Smooth muscle cell (in vitro differentiated cells): ENCODE results near the gene PHETA1. TPM values are rescaled to one million over a fixed set of nuclear protein-coding genes. Genes with fewer than 3 reads are reported as not detected.

Experiments
- DNase-seq: peaks from one replicate; lab custom pipeline; 2025; ENCODE audit not compliant: unreplicated experiment; lab: John Stamatoyannopoulos, UW
- H2AFZ ChIP-seq: fragments of 200-600 bp; sonication (generic); 2 replicates; pipeline ENCODE4 v1.6.0; 2016; ENCODE audit warnings: antibody characterized with exemption, low read depth, mild to moderate bottlenecking
- H3F3A ChIP-seq: fragments of 200-600 bp; sonication (generic); 2 replicates; pipeline ENCODE4 v1.6.0; 2017; ENCODE audit warnings: antibody characterized with exemption, low read depth
- H3K27ac ChIP-seq: fragments of 200-600 bp; sonication (generic); 2 replicates; pipeline ENCODE4 v1.5.1; 2016; ENCODE audit warnings: low read depth, mild to moderate bottlenecking
- H3K27me3 ChIP-seq: fragments of 200-600 bp; sonication (generic); 2 replicates; pipeline ENCODE4 v1.6.1; 2016; ENCODE audit warnings: low read depth, mild to moderate bottlenecking
- H3K36me3 ChIP-seq: fragments of 200-600 bp; sonication (generic); 2 replicates; pipeline ENCODE4 v1.5.1; 2016; ENCODE audit warnings: low read depth
- H3K4me1 ChIP-seq: fragments of 200-600 bp; sonication (generic); 2 replicates; pipeline ENCODE4 v1.5.1; 2016; ENCODE audit warnings: low read depth
- H3K4me2 ChIP-seq: fragments of 200-600 bp; sonication (generic); 2 replicates; pipeline ENCODE4 v1.6.0; 2016; ENCODE audit warnings: mild to moderate bottlenecking
- H3K4me3 ChIP-seq: fragments of 200-600 bp; sonication (generic); 2 replicates; pipeline ENCODE4 v1.5.1; 2016; ENCODE audit warnings: mild to moderate bottlenecking
- H3K79me2 ChIP-seq: fragments of 200-600 bp; sonication (generic); 2 replicates; pipeline ENCODE4 v1.6.0; 2016; ENCODE audit warnings: low read depth, mild to moderate bottlenecking
- H3K9ac ChIP-seq: fragments of 200-600 bp; sonication (generic); 2 replicates; pipeline ENCODE4 v1.6.0; 2016; ENCODE audit warnings: low read depth
- H3K9me3 ChIP-seq: fragments of 200-600 bp; sonication (generic); replicated peaks from 2 replicates; pipeline ENCODE4 v1.5.1; 2016; ENCODE audit warnings: low read depth
- H4K20me1 ChIP-seq: fragments of 200-600 bp; sonication (generic); 2 replicates; pipeline ENCODE4 v1.6.0; 2016; ENCODE audit warnings: low read depth
- CTCF ChIP-seq: fragments of 200-600 bp; sonication (generic); IDR thresholded peaks from 2 replicates; pipeline ENCODE4 v1.5.1; 2017; ENCODE audit warnings: borderline replicate concordance, mild to moderate bottlenecking, antibody characterized with exemption; ENCODE audit not compliant: insufficient read depth, poor library complexity, severe bottlenecking
- WGBS: methylation state at CpG from one replicate; pipeline ENCODE4 v1.1.7; 2016; ENCODE audit warnings: low lambda C conversion rate; 5-methylcytosine and 5-hydroxymethylcytosine counted together
- polyA plus RNA-seq: library from polyadenylated mRNA; unstranded; fragments of >200 nt; fragmentation: Nextera tagmentation; extraction: Ambion mirVana; gene quantifications from 2 replicates; pipeline ENCODE4 v1.2.1, GENCODE V29; 2016
- total RNA-seq: library from RNA; depleted of rRNA; stranded (reverse); fragments of >200 nt; gene quantifications from 2 replicates; pipeline ENCODE4 v1.2.3, GENCODE V29; 2014

Gene PHETA1
- total and polyA plus RNA-seq, 2 experiments from 2014 or later: 2.9 to 9.3 TPM

GRCh38 chr12:111366583-111366982, 2.3 kb downstream of the PHETA1 start:
- Histone ChIP-seq H3K36me3 (no peaks in the 10 kb centered on the region), H3K9me3 (no peaks in the 10 kb centered on the region), H3K4me2 (no peak overlapping the region), H3K27me3 (no peaks in the 10 kb centered on the region), H3K79me2 (peaks cover 3% of the 10 kb centered on the region), H3K9ac (no peak overlapping the region), H3K4me1 (peaks cover 13% of the 10 kb centered on the region), H3F3A (no peaks in the 10 kb centered on the region), H3K27ac (no peak overlapping the region), H4K20me1 (peaks cover 10% of the 10 kb centered on the region), H3K4me3 (no peak overlapping the region), H2AFZ (no peak overlapping the region)
- no peak for DNase-seq
- no peak for TF ChIP-seq CTCF
- WGBS: 99% methylated on average over 2 of the region's 2 CpGs

- Histone ChIP-seq H3K36me3 (no peaks in the 10 kb centered on the region), H4K20me1 (peaks cover 10% of the 10 kb centered on the region), H3K4me1 (peaks cover 13% of the 10 kb centered on the region), H3K27ac (no peak overlapping the region), H3K9ac (no peak overlapping the region), H3K9me3 (no peaks in the 10 kb centered on the region), H3K79me2 (peaks cover 3% of the 10 kb centered on the region), H3F3A (no peaks in the 10 kb centered on the region), H3K27me3 (no peaks in the 10 kb centered on the region), H3K4me2 (no peak overlapping the region), H3K4me3 (no peak overlapping the region), H2AFZ (no peak overlapping the region)
- DNase-seq: no peak
- no peak for TF ChIP-seq CTCF
- 97% methylated on average over 10 of the region's 10 CpGs for WGBS
Measured at GRCh38 chr12:111366075-111366474, 2.8 kb downstream of the PHETA1 start.

GRCh38 chr12:111363578-111363977, 5.3 kb downstream of the PHETA1 start:
- Histone ChIP-seq H3K9me3 (no peaks in the 10 kb centered on the region), H3K4me1 (peaks cover 10% of the 10 kb centered on the region), H3K4me2 (no peak overlapping the region), H3K79me2 (no peaks in the 10 kb centered on the region), H3K27me3 (no peaks in the 10 kb centered on the region), H2AFZ (no peak overlapping the region), H3K27ac (no peak overlapping the region), H3K4me3 (no peak overlapping the region), H3K36me3 (no peaks in the 10 kb centered on the region), H4K20me1 (peaks cover 10% of the 10 kb centered on the region), H3F3A (no peaks in the 10 kb centered on the region), H3K9ac (no peak overlapping the region)
- no peak for TF ChIP-seq CTCF
- no peak for DNase-seq
- 85% methylated on average over 3 of the region's 3 CpGs for WGBS

- H3K4me3 ChIP-seq: no peak overlapping the region
- H3K27ac ChIP-seq: no peak overlapping the region
- no peaks in the 10 kb centered on the region for H3K36me3 ChIP-seq
- no peak for DNase-seq
- no peak overlapping the region for H3K4me2 ChIP-seq
- H3K79me2 ChIP-seq: no peaks in the 10 kb centered on the region
- no peak for TF ChIP-seq CTCF
- no peaks in the 10 kb centered on the region for H3K27me3 ChIP-seq
- H3K9ac ChIP-seq: no peak overlapping the region
- H4K20me1 ChIP-seq: peaks cover 10% of the 10 kb centered on the region
- no peak overlapping the region for H2AFZ ChIP-seq
- no peaks in the 10 kb centered on the region for H3F3A ChIP-seq
- H3K4me1 ChIP-seq: peaks cover 5% of the 10 kb centered on the region
- no peaks in the 10 kb centered on the region for H3K9me3 ChIP-seq
- 97% methylated on average over 28 of the region's 59 CpGs for WGBS
Measured at GRCh38 chr12:111362687-111363475, 6.0 kb downstream of the PHETA1 start.
